Measurements from ENCODE around the gene RNF121. TPM values are rescaled to one million over a fixed set of nuclear protein-coding genes. Genes with fewer than 3 reads are reported as not detected.

RNF121 gene
- total and polyA plus RNA-seq, 2 of the 13 experiments (the other 11 are each of a cell fraction or from before 2014, with no cell fraction given) = 28.6 to 44.3 TPM

- no peak for TF ChIP-seq ZNF251 (CRISPR knock-in tag; IDR thresholded peaks at IDR 0.05)
- peak; percentile 94 for TF ChIP-seq POLR2AphosphoS5 (IDR thresholded peaks at IDR 0.05; ENCODE audit: low read depth, low read length)
- peak; percentile 53; the same call in 1 of the 2 replicates for TF ChIP-seq ZNF710 (CRISPR knock-in tag; IDR thresholded peaks at IDR 0.05; ENCODE audit: borderline replicate concordance)
- no peak for TF ChIP-seq ARNT (IDR thresholded peaks at IDR 0.05)
- no peak for TF ChIP-seq ZMAT3 (CRISPR knock-in tag; conservative IDR thresholded peaks at IDR 0.05)
- TF ChIP-seq ZFP36 (IDR thresholded peaks at IDR 0.05; ENCODE audit: borderline replicate concordance, low read depth, low read length, partially characterized antibody) = no peak
- no peak for TF ChIP-seq ATAD3A (CRISPR knock-in tag; IDR thresholded peaks at IDR 0.05)
- peak; percentile 6; the same call in 1 of the 2 replicates for TF ChIP-seq ZGPAT (CRISPR knock-in tag; IDR thresholded peaks at IDR 0.05)
- no peak for TF ChIP-seq SMARCE1 (IDR thresholded peaks at IDR 0.05; ENCODE audit: borderline replicate concordance)
- TF ChIP-seq NFATC3 (CRISPR knock-in tag; IDR thresholded peaks at IDR 0.05) = no peak
- peak; percentile 74; the same call in 1 of the 2 replicates for TF ChIP-seq TBX2 (CRISPR knock-in tag; IDR thresholded peaks at IDR 0.05; ENCODE audit: borderline replicate concordance)
- no peak for TF ChIP-seq TFDP2 (CRISPR knock-in tag; IDR thresholded peaks at IDR 0.05)
- TF ChIP-seq NFRKB (IDR thresholded peaks at IDR 0.05) = 0 out of 2 replicates have a peak, but pooled peaks have one; percentile 41
- no peak for TF ChIP-seq HDAC6 (IDR thresholded peaks at IDR 0.05; ENCODE audit: low read depth, low read length)
- no peak for TF ChIP-seq ZNF10 (CRISPR knock-in tag; IDR thresholded peaks at IDR 0.05; ENCODE audit: borderline replicate concordance, low read depth)
- no peak for TF ChIP-seq AKAP8 (CRISPR knock-in tag; IDR thresholded peaks at IDR 0.05)
- TF ChIP-seq ZFP82 (CRISPR knock-in tag; IDR thresholded peaks at IDR 0.05; ENCODE audit: borderline replicate concordance) = no peak
- no peak for TF ChIP-seq TEAD2 (CRISPR knock-in tag; IDR thresholded peaks at IDR 0.05)
- no peak for TF ChIP-seq HMGA1 (CRISPR knock-in tag; conservative IDR thresholded peaks at IDR 0.05)
- TF ChIP-seq FOXM1 (CRISPR knock-in tag; IDR thresholded peaks at IDR 0.05) = no peak
- no peak for TF ChIP-seq ZBTB44 (CRISPR knock-in tag; IDR thresholded peaks at IDR 0.05)
- TF ChIP-seq FOXJ3 (CRISPR knock-in tag; IDR thresholded peaks at IDR 0.05; ENCODE audit: borderline replicate concordance) = no peak
- TF ChIP-seq ZNF629 (CRISPR knock-in tag; conservative IDR thresholded peaks at IDR 0.05) = no peak
- TF ChIP-seq POGZ (CRISPR knock-in tag; IDR thresholded peaks at IDR 0.05) = peak; percentile 52
- no peak for TF ChIP-seq TGIF2 (CRISPR knock-in tag; IDR thresholded peaks at IDR 0.05)
- TF ChIP-seq FOXK2 (IDR thresholded peaks at IDR 0.05) = 0 out of 2 replicates have a peak, but pooled peaks have one; percentile 33
Observed at GRCh38 chr11:71928737-71929443, at the start of gene RNF121 (continued).

All from HepG2 (cell line).